Measurements from ENCODE around the gene SSNA1. TPM values are rescaled to one million over a fixed set of nuclear protein-coding genes. Genes with fewer than 3 reads are reported as not detected.

The SSNA1 gene
- total and polyA plus RNA-seq, 2 donors (not counting 1 experiment from before 2014, with no cell fraction given) = 37.7 to 56.3 TPM

DNA sequence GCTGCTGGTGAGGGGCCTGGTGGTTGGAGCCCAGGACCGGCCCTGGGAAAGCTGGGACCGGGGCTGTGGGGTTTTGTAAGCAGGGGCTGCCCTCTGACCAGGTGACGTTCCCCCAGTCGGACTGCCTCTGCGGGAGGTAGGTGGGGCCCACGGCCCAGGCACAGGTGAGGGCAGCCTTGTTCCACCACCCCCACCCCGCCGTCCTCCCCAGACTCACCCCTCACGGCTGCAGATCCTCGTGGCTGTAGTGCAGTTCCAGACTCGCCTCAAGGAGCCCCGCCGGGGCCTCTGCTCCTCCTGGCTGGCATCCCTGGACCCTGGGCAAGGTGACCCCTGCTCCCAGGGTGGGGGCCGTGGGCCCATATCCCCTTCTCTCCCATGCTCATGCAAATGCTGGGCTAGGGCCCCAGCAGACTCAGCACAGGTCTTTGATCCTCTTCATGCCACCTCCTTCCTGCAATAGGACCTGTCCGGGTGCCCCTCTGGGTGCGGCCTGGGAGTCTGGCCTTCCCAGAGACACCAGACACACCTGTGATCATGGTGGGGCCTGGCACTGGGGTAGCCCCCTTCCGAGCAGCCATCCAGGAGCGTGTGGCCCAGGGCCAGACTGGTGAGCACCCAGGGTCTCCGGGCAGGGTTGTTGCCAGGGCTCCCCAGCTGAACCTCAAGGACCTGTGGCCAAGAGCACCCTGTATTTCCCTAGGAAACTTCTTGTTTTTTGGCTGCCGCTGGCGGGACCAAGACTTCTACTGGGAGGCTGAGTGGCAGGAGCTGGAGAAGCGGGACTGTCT lies 26.9 kb downstream of the SSNA1 start:
- TF ChIP-seq EZH2 (IDR thresholded peaks at IDR 0.05; ENCODE audit: low read length, missing control alignments) = no peak
- TF ChIP-seq, protein P1, sequence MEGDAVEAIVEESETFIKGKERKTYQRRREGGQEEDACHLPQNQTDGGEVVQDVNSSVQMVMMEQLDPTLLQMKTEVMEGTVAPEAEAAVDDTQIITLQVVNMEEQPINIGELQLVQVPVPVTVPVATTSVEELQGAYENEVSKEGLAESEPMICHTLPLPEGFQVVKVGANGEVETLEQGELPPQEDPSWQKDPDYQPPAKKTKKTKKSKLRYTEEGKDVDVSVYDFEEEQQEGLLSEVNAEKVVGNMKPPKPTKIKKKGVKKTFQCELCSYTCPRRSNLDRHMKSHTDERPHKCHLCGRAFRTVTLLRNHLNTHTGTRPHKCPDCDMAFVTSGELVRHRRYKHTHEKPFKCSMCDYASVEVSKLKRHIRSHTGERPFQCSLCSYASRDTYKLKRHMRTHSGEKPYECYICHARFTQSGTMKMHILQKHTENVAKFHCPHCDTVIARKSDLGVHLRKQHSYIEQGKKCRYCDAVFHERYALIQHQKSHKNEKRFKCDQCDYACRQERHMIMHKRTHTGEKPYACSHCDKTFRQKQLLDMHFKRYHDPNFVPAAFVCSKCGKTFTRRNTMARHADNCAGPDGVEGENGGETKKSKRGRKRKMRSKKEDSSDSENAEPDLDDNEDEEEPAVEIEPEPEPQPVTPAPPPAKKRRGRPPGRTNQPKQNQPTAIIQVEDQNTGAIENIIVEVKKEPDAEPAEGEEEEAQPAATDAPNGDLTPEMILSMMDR (conservative IDR thresholded peaks at IDR 0.05 in 1 of 2, IDR thresholded peaks at IDR 0.05 in 1 of 2; ENCODE audit: low read depth in 1 of 2, low read length in 2 of 2) = no peak
- no peak overlapping the region for H3K9ac ChIP-seq (ENCODE audit: insufficient read depth, low read length)
- H3K4me1 ChIP-seq (ENCODE audit: control insufficient read depth, extremely low read depth, insufficient read depth, low read length) = peaks cover 5% of the 10 kb centered on the region
- H2AFZ ChIP-seq (ENCODE audit: low read length) = no peak overlapping the region
- H3K27me3 ChIP-seq (ENCODE audit: control insufficient read depth, insufficient read depth, low read length) = no peaks in the 10 kb centered on the region
- no peak overlapping the region for H3K4me3 ChIP-seq (replicated peaks in 1 of 4; ENCODE audit: control extremely low read depth in 1 of 4, insufficient read depth in 1 of 4, low read depth in 3 of 4, low read length in 4 of 4)
- peaks cover 19% of the 10 kb centered on the region for H3K36me3 ChIP-seq (ENCODE audit: control insufficient read depth, insufficient read depth, low read length)
- DNase-seq (ENCODE audit: low read depth in 2 of 2) = no peak
- no peaks in the 10 kb centered on the region for H3K79me2 ChIP-seq (ENCODE audit: control insufficient read depth, insufficient read depth, low read length)
- no peak overlapping the region for H3K27ac ChIP-seq (ENCODE audit: insufficient read depth, low read length)
- H4K20me1 ChIP-seq (ENCODE audit: control insufficient read depth, extremely low read depth, insufficient read depth, low read length) = no peaks in the 10 kb centered on the region
- no peaks in the 10 kb centered on the region for H3K9me3 ChIP-seq (ENCODE audit: control insufficient read depth, insufficient read depth, low read depth, low read length)
- H3K4me2 ChIP-seq (ENCODE audit: extremely low read depth, insufficient read depth, low read length) = no peak overlapping the region

DNA sequence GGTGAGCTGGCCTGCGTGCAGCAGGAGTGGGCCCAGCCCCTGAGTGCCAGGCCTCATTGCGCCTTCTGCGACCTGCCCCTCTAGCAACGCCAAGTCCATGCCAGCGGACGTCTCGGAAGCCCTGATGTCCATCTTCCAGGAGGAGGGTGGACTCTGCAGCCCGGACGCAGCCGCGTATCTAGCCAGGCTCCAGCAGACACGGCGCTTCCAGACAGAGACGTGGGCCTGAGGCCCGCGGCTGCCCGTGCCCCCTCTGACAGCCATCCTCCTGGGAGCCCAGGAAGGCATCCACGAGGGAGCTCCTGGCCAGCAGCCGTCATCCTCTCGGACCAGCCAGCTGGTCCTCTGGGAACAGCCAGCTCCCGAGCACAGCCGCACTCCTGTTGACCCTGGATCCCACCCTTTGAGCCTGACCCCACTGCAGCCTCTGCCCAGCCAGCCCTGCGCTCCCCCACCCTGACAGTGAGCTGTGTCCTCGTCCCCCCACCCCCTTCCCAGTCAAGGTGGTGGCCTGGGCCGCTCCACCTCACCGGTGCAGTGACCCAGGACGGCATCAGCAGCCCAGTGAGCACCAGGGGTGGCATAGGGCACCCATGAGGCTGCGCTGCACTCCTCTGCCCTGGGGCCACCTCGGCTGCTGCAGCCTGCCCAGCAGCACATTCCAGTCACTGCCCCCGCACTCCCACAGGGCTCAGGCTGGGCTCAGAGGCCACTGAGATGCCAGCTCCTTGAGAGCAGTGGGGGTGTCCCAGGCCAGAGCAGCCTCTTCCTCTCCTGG lies 27.9 kb downstream of the SSNA1 start:
- DNase-seq (ENCODE audit: low read depth in 2 of 2) = no peak

More for the DNA sequence above, 27.9 kb downstream of the SSNA1 start:
- Histone ChIP-seq H3K27me3 (ENCODE audit: control insufficient read depth, insufficient read depth, low read length) (no peaks in the 10 kb centered on the region), H3K9me3 (ENCODE audit: control insufficient read depth, insufficient read depth, low read depth, low read length) (no peaks in the 10 kb centered on the region), H3K36me3 (ENCODE audit: control insufficient read depth, insufficient read depth, low read length) (peaks cover 19% of the 10 kb centered on the region), H3K9ac (ENCODE audit: insufficient read depth, low read length) (no peak overlapping the region), H4K20me1 (ENCODE audit: control insufficient read depth, extremely low read depth, insufficient read depth, low read length) (no peaks in the 10 kb centered on the region), H3K79me2 (ENCODE audit: control insufficient read depth, insufficient read depth, low read length) (no peaks in the 10 kb centered on the region), H3K27ac (ENCODE audit: insufficient read depth, low read length) (no peak overlapping the region), H3K4me1 (ENCODE audit: control insufficient read depth, extremely low read depth, insufficient read depth, low read length) (peaks cover 5% of the 10 kb centered on the region), H3K4me2 (ENCODE audit: extremely low read depth, insufficient read depth, low read length) (no peak overlapping the region), H3K4me3 (replicated peaks in 1 of 4; ENCODE audit: control extremely low read depth in 1 of 4, insufficient read depth in 1 of 4, low read depth in 3 of 4, low read length in 4 of 4) (no peak overlapping the region), H2AFZ (ENCODE audit: low read length) (no peak overlapping the region)
- no peak for TF ChIP-seq EZH2 (IDR thresholded peaks at IDR 0.05; ENCODE audit: low read length, missing control alignments)
- TF ChIP-seq, protein P1 (conservative IDR thresholded peaks at IDR 0.05 in 1 of 2, IDR thresholded peaks at IDR 0.05 in 1 of 2; ENCODE audit: low read depth in 1 of 2, low read length in 2 of 2) = no peak

All from fibroblast of lung (primary cell).